ENCODE data around the gene CACNA2D4. TPM values are rescaled to one million over a fixed set of nuclear protein-coding genes. Genes with fewer than 3 reads are reported as not detected.
A peak's percentile ranks its signal among the peaks of the same experiment; 100 is the strongest.

The CACNA2D4 gene
- total RNA-seq, 1 donor from 2014 or later: 7.0 TPM

- peaks cover 13% of the 10 kb centered on the region for H3K4me1 ChIP-seq
- H3K4me3 ChIP-seq: no peak overlapping the region
- intact Hi-C loops (cut with DNase I): loop anchor here (10.0 kb wide), 1 partner anchor 108 kb away; no protein-coding TSS in a partner anchor
- TF ChIP-seq CTCF (IDR thresholded peaks at IDR 0.05): no peak
- no peak overlapping the region for H3K27ac ChIP-seq
- no peaks in the 10 kb centered on the region for H3K9me3 ChIP-seq
- ATAC-seq: no peak
- no peaks in the 10 kb centered on the region for H3K36me3 ChIP-seq
- H3K27me3 ChIP-seq (ENCODE audit: low read depth): peaks cover 34% of the 10 kb centered on the region
- DNase-seq: no peak
Observed at GRCh38 chr12:1816730-1817348, 101.6 kb downstream of the CACNA2D4 start.

- no peak for TF ChIP-seq CTCF (IDR thresholded peaks at IDR 0.05)
- Histone ChIP-seq H3K27me3 (ENCODE audit: low read depth) (peaks cover 26% of the 10 kb centered on the region), H3K27ac (no peak overlapping the region), H3K4me3 (no peak overlapping the region), H3K36me3 (no peaks in the 10 kb centered on the region), H3K4me1 (peaks cover 13% of the 10 kb centered on the region), H3K9me3 (no peaks in the 10 kb centered on the region)
- ATAC-seq (no peak), DNase-seq (no peak)
- intact Hi-C loops (cut with DNase I): loop anchor here (10.0 kb wide), 1 partner anchor 109 kb away; no protein-coding TSS in a partner anchor
Observed at GRCh38 chr12:1815814-1816729, 102.4 kb downstream of the CACNA2D4 start.

- Histone ChIP-seq H3K4me1 (peaks cover 11% of the 10 kb centered on the region), H3K36me3 (no peaks in the 10 kb centered on the region), H3K27ac (no peak overlapping the region), H3K27me3 (ENCODE audit: low read depth) (peaks cover 17% of the 10 kb centered on the region), H3K4me3 (no peak overlapping the region), H3K9me3 (no peaks in the 10 kb centered on the region)
- ATAC-seq (no peak), DNase-seq (no peak)
- intact Hi-C loops (cut with DNase I): loop anchor here (10.0 kb wide), 1 partner anchor 110 kb away; no protein-coding TSS in a partner anchor
- no peak for TF ChIP-seq CTCF (IDR thresholded peaks at IDR 0.05)
Observed at GRCh38 chr12:1815108-1815507, 103.3 kb downstream of the CACNA2D4 start.

- Histone ChIP-seq H3K36me3 (no peaks in the 10 kb centered on the region), H3K9me3 (no peaks in the 10 kb centered on the region), H3K27ac (no peak overlapping the region), H3K4me3 (no peak overlapping the region), H3K4me1 (peaks cover 6% of the 10 kb centered on the region), H3K27me3 (ENCODE audit: low read depth) (peaks cover 10% of the 10 kb centered on the region)
- DNase-seq (no peak), ATAC-seq (no peak)
- no peak for TF ChIP-seq CTCF (IDR thresholded peaks at IDR 0.05)
- intact Hi-C loops (cut with DNase I): loop anchor here (10.0 kb wide), 1 partner anchor 111 kb away; no protein-coding TSS in a partner anchor
Observed at GRCh38 chr12:1814266-1814665, 104.2 kb downstream of the CACNA2D4 start.

GRCh38 chr12:1812650-1813302 is 105.7 kb downstream of the CACNA2D4 start:
- Histone ChIP-seq H3K27ac (peak overlapping the region; percentile 74), H3K36me3 (no peaks in the 10 kb centered on the region), H3K9me3 (no peaks in the 10 kb centered on the region), H3K4me3 (no peak overlapping the region), H3K4me1 (peaks cover 6% of the 10 kb centered on the region), H3K27me3 (ENCODE audit: low read depth) (peaks cover 6% of the 10 kb centered on the region)
- no peak for TF ChIP-seq CTCF (IDR thresholded peaks at IDR 0.05)
- ATAC-seq: peak; percentile 72 to 76
- DNase-seq: peak; percentile 76
- intact Hi-C loops (cut with DNase I): loop anchor here (10.0 kb wide), 1 partner anchor 112 kb away; no protein-coding TSS in a partner anchor
